Left forelimb (tissue), 1 donor: Measurements from ENCODE around the gene SLC35A4.
A peak's percentile ranks its signal among the peaks of the same experiment; 100 is the strongest.

Experiments used
- DNase-seq: peaks from one replicate; pipeline ENCODE4 v3.0.0-alpha.2; 2018; ENCODE audit warnings: low spot score

SLC35A4 gene, protein sequence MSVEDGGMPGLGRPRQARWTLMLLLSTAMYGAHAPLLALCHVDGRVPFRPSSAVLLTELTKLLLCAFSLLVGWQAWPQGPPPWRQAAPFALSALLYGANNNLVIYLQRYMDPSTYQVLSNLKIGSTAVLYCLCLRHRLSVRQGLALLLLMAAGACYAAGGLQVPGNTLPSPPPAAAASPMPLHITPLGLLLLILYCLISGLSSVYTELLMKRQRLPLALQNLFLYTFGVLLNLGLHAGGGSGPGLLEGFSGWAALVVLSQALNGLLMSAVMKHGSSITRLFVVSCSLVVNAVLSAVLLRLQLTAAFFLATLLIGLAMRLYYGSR

GRCh38 chr5:140564196-140565023, at the start of gene SLC35A4, which contains the start of gene APBB3:
SLC35A4 (plus strand) TSS chr5:140564828; CDS start chr5:140567170, 2,342 bp downstream.
APBB3 (minus strand) TSS chr5:140564598; CDS start chr5:140564245, 353 bp downstream.
- DNase-seq, result peak; percentile 97

- DNase-seq, result no peak
Measured at GRCh38 chr5:140524003-140524402, 40.6 kb upstream of the SLC35A4 start.

GRCh38 chr5:140540227-140540626, 24.4 kb upstream of the SLC35A4 start:
- DNase-seq, result no peak

DNA sequence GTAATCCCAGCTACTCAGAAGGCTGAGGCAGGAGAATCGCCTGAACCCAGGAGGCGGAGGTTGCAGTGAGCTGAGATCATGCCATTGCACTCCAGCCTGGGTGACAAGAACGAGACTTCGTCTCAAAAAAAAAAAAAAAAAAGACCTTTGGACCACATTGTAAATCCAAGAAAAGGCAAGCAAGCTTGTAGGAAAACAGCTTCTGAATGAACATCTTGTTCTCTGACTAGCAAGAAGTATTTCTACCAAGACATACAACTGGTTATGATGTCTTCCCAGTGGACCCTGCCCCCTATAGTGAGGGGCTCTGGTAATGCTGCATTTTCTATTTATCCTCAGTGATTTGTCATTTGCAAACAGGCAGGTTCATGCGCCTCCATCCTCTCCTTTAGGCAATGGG, 21.7 kb upstream of the SLC35A4 start:
- DNase-seq, result no peak

DNA sequence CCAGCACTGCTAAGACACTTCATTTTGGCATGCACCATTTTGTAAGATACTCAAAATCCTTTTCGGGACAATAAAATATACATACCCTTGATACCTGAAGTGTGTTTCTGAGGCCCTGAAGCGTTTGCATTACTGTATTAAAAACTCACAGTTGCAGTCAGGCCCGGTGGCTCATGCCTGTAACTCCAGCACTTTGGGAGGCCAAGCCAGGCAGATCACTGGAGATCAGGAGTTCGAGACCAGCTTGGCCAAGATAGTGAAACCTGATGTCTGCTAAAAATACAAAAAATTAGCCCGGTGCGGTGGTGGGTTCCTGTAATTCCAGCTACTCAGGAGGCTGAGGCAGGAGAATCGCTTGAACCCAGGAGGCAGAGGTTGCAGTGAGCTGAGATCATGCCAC, 19.6 kb upstream of the SLC35A4 start:
- no peak for DNase-seq

- DNase-seq, result no peak
Measured at GRCh38 chr5:140545606-140546005, 19.0 kb upstream of the SLC35A4 start.

GRCh38 chr5:140546851-140547507, 17.6 kb upstream of the SLC35A4 start:
- DNase-seq, result no peak

DNA sequence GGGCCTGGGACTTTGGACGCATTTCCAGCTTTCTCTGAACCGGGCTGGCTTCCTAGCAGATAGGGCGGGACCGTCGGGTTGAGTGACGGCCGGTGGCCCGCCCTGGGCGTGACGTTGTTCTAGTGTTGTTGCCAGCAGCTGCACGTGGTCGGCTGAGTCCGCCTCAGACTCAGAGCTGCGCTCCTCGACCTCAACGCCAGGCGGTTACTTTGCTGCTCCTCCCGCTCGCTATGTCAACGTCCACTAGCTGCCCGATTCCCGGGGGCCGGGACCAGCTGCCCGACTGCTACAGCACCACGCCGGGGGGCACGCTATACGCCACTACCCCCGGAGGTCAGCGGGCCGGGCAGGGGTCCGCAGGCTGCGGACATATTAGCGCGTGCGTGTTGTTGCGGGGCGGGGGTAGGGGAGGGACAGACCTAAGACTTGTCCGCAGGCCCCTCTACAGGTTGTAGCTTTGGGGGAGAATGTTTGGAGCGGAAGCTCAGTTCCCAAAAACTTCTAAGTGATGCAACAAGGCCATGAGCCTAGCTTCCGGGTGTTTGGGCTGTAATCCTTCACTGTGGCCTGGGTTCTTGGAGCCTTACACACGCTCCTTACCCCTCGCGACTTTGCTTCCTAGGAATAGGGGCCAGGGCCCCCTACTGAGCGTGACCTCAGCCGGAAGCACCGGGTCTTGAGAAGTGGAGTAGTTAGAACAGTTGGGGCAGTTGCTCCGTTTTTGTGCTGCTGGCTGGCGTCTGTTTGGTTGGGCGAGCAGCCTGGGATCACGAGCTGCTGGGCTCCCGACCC, 16.9 kb upstream of the SLC35A4 start, which contains the start of gene EIF4EBP3:
EIF4EBP3 (plus strand) TSS at position 155 of the 792 bp plus-strand sequence; CDS start at position 231, 76 bp downstream.
- DNase-seq, result peak; percentile 99

- no peak for DNase-seq
Measured at GRCh38 chr5:140548300-140548688, 16.3 kb upstream of the SLC35A4 start.

GRCh38 chr5:140548791-140549190, 15.8 kb upstream of the SLC35A4 start:
- no peak for DNase-seq

DNA sequence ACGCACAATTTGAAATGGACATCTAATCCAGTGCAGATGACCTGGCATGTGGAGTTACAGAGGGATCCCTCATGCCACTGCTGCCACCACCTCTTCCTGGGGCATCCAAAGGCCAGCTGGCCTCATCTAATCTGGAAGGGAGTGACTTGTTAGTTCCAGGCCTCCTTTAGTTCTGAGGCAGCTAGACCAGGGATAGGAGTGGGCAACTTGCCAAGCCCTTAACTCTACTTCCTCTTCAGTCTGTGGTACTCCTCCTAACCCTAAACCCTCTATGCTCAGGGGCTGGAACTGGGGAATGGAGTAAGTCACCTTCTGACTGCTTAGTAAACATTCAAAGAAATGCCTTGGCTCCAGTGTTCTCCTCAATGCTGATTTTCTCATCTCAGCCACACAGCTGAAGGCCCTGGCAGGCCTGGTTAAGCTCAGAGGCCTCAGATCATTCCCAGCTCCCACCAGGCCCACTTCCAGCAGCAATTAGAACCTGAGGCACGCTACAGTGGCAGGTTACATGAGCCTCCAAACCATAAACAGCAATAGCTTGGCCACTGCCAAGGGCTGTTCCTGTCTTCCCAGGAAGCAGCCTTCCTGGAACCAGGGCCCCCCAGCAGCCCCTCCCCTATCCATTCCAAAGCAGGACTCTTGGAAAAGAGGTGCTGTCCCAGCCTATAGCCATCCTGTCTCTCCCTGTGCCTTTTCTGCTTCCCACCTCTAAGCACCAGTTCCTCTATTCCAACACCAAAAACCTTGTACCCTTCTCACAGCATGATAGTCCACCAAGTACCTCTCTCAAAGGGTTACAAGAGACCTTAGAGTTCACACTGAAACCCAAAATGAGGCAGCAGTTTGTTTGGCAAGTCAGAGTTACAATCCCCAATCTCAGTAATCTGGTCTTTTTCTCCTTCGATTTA, 15.1 kb upstream of the SLC35A4 start:
- DNase-seq, result no peak

DNA sequence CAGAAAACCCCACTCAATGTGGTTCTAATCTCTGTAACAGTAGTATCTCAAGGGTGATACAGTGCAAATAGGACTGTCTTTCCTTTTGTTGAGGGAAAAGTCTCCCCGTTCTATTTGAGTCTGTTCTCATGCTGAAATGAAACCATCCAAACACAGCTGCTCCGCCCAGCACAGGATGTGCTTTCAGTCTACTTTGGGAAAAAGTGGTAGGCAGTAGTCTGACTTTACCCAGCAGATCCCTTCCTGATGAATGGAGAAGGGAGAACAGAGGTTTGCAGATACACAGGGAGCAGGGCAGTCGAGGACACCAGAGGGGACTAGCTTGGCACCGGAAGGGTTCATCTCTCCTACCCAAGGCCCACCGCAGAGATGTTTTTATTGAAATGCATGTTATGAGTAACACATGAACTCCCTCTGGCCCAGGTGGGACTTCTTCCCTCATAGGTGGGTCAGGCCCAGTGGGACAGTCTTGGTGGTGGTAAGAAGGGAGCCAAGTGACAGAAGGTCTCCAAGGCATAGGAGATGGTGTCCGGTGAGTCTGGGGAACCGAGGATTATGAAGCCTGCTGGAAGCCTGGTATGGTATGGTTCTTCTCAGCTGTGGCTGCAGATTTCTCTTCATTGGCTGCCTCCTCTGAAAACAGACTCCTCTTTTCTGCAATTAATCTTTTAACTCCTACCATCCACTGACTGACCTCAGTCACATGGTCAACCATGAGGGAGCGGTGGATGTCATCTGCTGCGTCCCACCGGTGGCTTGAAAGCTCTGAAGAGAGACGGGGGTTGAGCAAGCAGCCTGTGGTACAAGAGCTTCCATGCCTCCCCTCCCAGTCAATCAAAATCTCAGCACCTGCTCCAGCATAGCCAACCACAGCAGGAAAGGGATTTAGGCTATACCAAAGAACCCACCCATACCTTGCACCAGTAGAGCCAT, 14.2 kb upstream of the SLC35A4 start:
- DNase-seq, result no peak

GRCh38 chr5:140551872-140552271, 12.8 kb upstream of the SLC35A4 start:
- no peak for DNase-seq

DNA sequence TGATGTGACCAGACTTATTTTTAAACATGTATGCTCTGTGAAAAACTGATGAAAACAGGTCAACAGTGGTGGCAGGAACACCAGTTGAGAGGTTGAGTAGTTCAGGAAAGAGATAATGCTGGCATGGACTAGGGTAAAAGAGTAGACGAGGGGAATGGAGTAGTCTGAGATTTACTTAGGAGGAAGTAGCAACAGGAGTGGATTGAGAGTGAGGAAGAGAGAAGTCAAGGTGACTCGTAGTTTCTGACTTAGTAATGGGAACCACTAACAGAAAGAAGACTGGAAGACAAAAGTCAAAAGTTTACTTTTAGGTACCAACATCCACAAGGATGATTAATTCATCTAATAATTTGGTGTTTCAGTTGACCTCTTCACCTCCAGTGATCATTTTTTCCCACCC, 11.0 kb upstream of the SLC35A4 start:
- no peak for DNase-seq

GRCh38 chr5:140554454-140554853, 10.2 kb upstream of the SLC35A4 start:
- no peak for DNase-seq

DNA sequence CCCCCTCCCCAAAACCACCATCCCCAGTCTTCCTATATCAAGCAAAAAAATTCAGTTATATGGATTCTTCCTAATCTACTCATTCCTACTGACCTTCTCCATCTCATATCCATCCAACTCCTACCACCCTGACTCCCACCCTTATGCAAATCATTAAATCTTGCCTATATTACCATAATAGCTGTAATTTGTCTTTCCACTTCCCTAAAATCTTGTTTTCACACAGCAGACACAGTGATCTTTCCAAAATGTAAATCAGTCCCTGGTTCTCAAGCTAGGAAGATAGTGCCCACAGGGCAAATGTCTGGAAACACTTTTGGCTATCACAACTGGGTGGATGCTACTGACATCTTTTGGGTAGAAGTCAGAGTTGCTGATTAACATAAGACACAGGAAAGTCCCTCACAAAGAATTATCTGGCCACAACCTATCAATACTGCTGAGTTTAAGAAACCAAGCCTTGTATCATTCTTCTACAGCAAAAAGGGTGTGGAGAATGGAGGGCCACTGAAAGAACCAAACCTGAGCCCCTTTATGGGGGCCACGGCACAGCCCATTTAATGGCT, 8.8 kb upstream of the SLC35A4 start:
- DNase-seq, result no peak

- DNase-seq, result no peak
Measured at GRCh38 chr5:140556438-140556837, 8.2 kb upstream of the SLC35A4 start.

DNA sequence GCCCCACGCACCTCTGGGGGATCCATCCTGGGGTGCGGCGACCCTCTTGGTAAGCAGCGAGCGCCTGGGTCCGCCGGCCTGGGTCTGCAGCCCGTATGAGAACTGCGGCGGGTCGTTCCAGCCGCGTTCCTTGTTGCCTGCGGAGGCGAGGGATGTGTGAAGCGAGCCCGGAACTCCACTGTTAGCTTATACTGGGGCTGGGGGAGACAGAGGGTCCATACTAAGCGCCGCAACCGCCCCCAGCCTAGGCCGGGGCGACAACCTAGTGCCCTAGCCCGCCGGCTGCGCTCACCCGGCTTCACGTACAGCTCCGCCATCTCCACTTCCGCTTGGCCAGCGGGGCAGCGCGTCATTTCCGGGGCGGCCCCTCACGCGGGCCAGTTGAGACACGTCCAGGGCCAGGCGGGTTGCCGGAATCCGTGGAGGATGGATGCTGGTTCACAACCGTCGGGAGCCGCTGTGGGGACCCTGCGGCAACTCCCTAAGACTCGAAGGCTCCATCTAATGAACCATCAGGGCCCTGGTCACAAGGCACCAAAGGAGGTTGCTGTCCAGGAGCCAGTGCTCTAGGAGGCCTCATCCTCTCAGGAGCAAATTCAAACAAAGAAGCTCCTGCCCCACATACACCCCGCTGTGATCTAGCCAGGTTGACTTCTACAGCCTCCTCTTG, 7.4 kb upstream of the SLC35A4 start, which contains the start of gene SRA1:
SRA1 (minus strand) TSS at position 338 of the 670 bp plus-strand sequence; CDS start at position 317, 21 bp downstream.
- peak; percentile 98 for DNase-seq
